Lower leg skin (tissue), 4 donors: ENCODE results near the gene COMMD1. TPM values are rescaled to one million over a fixed set of nuclear protein-coding genes. Genes with fewer than 3 reads are reported as not detected.

ENCODE experiments used
- DNase-seq, 2 donors: peaks; one replicate each; pipeline ENCODE4 v3.0.0-alpha.2; 2019; ENCODE audit warnings: low spot score in 2 of 2
- H3K4me3 ChIP-seq: fragments of 200-600 bp; sonication (generic); 2 replicates; pipeline ENCODE4 v1.5.1; 2017; ENCODE audit warnings: mild to moderate bottlenecking, low read depth; ENCODE audit not compliant: poor library complexity, severe bottlenecking
- CTCF ChIP-seq, 3 donors: fragments of 450-650 bp; IDR thresholded peaks; one replicate each; pipeline ENCODE4 v1.5.1; 2016; ENCODE audit warnings: antibody characterized with exemption in 3 of 3, mild to moderate bottlenecking in 3 of 3, moderate library complexity in 2 of 3
- POLR2A ChIP-seq, 2 donors: fragments of 450-650 bp; IDR thresholded peaks; one replicate each; pipeline ENCODE4 v1.6.1; 2016 to 2017; ENCODE audit warnings: antibody characterized with exemption in 2 of 2, mild to moderate bottlenecking in 1 of 2, moderate library complexity in 1 of 2
- WGBS, 2 donors: methylation state at CpG; one replicate each; pipeline ENCODE4 v1.1.5; 2018; 5-methylcytosine and 5-hydroxymethylcytosine counted together
- intact Hi-C: fragments of 100-400 bp; cut with DNase I; formaldehyde crosslinking; loops from one replicate; pipeline ENCODE4 v1.15.0; 2023; ENCODE audit warnings: low total_unique reads
- total RNA-seq, 4 donors: library from RNA; depleted of rRNA; stranded (reverse); fragments of >200 nt; gene quantifications; one replicate each; pipeline ENCODE4 v1.1.0, GENCODE V29; 2016

The COMMD1 gene
- total RNA-seq, 4 donors from 2014 or later = 39.2 to 46.9 (median 43.1) TPM

GRCh38 chr2:62177392-62178049, 272.0 kb downstream of the COMMD1 start:
- WGBS, 2 donors = 95 to 98% methylated on average over 4 of the region's 4 CpGs
- intact Hi-C loops = no loop called here
- DNase-seq = no peak

DNA sequence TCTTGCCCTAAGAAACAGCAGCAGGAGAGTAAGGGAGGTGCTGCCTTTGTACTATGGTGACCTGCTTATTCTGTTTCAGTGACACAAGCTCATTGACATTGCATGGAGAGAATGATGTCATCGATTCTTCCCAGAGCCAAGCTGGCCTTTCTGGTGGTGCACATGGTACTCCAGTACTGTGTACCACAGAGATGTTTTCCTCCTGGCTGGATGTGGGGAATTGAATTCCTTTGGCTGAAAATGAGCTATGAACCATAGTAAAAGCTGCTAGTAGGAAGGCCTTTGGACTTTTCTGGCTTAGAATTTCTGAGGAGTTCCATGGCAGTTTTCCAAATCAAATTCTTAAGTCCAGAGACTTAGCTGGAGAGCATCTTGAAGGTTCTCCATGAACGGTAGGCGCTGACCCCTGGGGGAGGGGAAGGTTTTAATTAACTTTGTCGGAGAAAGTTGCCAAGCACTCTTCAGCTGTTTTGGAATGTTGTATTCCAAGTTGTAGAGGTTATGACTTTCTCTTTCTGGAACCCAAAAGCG, 273.3 kb downstream of the COMMD1 start:
- peak in 1 of 2 donors; percentile 51 for DNase-seq
- no peak for TF ChIP-seq POLR2A (IDR thresholded peaks at IDR 0.05)
- no peak for TF ChIP-seq CTCF (IDR thresholded peaks at IDR 0.05)
- WGBS, 2 donors = 50 to 55% methylated on average over 5 of the region's 5 CpGs
- no peak overlapping the region for H3K4me3 ChIP-seq
- intact Hi-C loops = no loop called here

More at GRCh38 chr2:62177392-62178049, 272.0 kb downstream of the COMMD1 start:
- H3K4me3 ChIP-seq = no peak overlapping the region
- TF ChIP-seq POLR2A (IDR thresholded peaks at IDR 0.05) (no peak), CTCF (IDR thresholded peaks at IDR 0.05) (no peak)

GRCh38 chr2:62180975-62181374, 275.5 kb downstream of the COMMD1 start:
- intact Hi-C loops = no loop called here
- no peak for DNase-seq
- 76 to 80% methylated on average over 4 of the region's 4 CpGs for WGBS, 2 donors
- no peak overlapping the region for H3K4me3 ChIP-seq
- TF ChIP-seq CTCF (IDR thresholded peaks at IDR 0.05) (no peak), POLR2A (IDR thresholded peaks at IDR 0.05) (no peak)

GRCh38 chr2:62181843-62182242, 276.4 kb downstream of the COMMD1 start:
- WGBS, 2 donors = 87 to 92% methylated on average over 3 of the region's 3 CpGs
- intact Hi-C loops = no loop called here
- no peak for DNase-seq
- no peak overlapping the region for H3K4me3 ChIP-seq
- TF ChIP-seq POLR2A (IDR thresholded peaks at IDR 0.05) = no peak
- no peak for TF ChIP-seq CTCF (IDR thresholded peaks at IDR 0.05)

DNA sequence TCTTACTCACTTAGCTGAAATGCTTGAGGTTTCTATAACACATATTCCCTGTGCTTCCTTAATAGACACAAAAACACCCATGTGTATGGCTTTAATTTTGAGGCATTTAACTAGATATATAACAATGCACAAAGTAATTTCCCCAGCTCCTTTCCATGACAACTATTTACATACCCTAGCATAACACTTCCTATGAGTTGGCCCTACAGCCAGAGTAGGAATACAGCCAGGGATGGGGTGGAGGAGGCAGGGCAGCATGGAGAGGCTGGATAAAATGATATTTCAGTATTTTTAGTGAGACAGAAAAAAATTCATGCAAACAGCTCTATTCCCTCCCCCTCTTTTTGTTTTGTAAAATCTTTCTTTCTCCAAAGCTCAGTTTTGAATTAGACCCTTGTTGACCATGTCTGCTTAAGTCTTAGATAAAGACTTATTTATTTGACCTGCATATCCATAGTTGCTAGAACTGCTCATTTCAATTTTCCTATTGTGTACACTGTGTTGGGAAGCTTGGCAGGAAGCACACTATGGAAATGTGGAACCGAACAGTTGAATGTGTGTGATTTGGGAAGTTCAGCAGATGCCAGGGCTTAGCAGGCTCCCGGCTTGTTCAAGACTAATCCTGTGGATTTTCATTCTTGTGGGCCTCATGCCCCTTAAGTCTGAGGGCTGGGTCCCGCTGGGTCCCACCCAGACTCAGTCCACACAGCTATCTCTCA, 279.2 kb downstream of the COMMD1 start:
- WGBS, 2 donors = 83 to 85% methylated on average over 3 of the region's 3 CpGs
- intact Hi-C loops = no loop called here
- H3K4me3 ChIP-seq = no peak overlapping the region
- TF ChIP-seq CTCF (IDR thresholded peaks at IDR 0.05) (no peak), POLR2A (IDR thresholded peaks at IDR 0.05) (no peak)
- no peak for DNase-seq

Other genes starting within 250 kb of the COMMD1 start
- gene FAM161A, start 51.6 kb upstream of the COMMD1 start, total RNA-seq = 1 to 10 TPM in 2 of 4 donors, under 1 TPM in 2; 0.51 to 1.9 (median 1.3) TPM
- gene CCT4, start 17.0 kb upstream of the COMMD1 start, total RNA-seq = 10 to 100 TPM; 68.5 to 79.6 (median 72.1) TPM